Measurements from ENCODE around the gene SEMG2. TPM values are rescaled to one million over a fixed set of nuclear protein-coding genes. Genes with fewer than 3 reads are reported as not detected.

SEMG2 gene
- total and polyA plus RNA-seq, 2 experiments from 2014 or later = not detected

GRCh38 chr20:45257161-45257560, 36.0 kb downstream of the SEMG2 start:
- 87 to 88% methylated on average over 3 of the region's 3 CpGs for WGBS, 2 experiments (ENCODE audit: low coverage in 1 of 2, low lambda C conversion rate in 2 of 2, missing lambda C conversion rate in 2 of 2)
- H3K36me3 ChIP-seq (ENCODE audit: low read depth) = no peaks in the 10 kb centered on the region
- H2AFZ ChIP-seq = no peak overlapping the region
- H3K9me3 ChIP-seq (ENCODE audit: low read depth) = no peaks in the 10 kb centered on the region
- H3K79me2 ChIP-seq (ENCODE audit: insufficient read depth) = no peaks in the 10 kb centered on the region
- H4K20me1 ChIP-seq (ENCODE audit: insufficient read depth) = no peaks in the 10 kb centered on the region
- H3K4me1 ChIP-seq (ENCODE audit: insufficient read depth) = peaks cover 12% of the 10 kb centered on the region
- in situ Hi-C loops (cut with MboI) = no loop called here
- H3F3A ChIP-seq (ENCODE audit: insufficient read depth) = peaks cover 4% of the 10 kb centered on the region
- no peak overlapping the region for H3K4me2 ChIP-seq (ENCODE audit: unreplicated experiment)
- H3K9me2 ChIP-seq (ENCODE audit: insufficient read depth) = no peaks in the 10 kb centered on the region
- no peak for DNase-seq
- H3K27ac ChIP-seq = no peak overlapping the region
- H3K4me3 ChIP-seq = no peak overlapping the region
- H3K9ac ChIP-seq = no peak overlapping the region
- peaks cover 13% of the 10 kb centered on the region for H3K27me3 ChIP-seq (replicated peaks; ENCODE audit: insufficient read depth)
- no peak for TF ChIP-seq EZH2 (IDR thresholded peaks at IDR 0.05; ENCODE audit: insufficient read depth, poor library complexity, severe bottlenecking)
- no peak for TF ChIP-seq EZH2phosphoT487 (IDR thresholded peaks at IDR 0.05; ENCODE audit: insufficient read depth, low read depth)

- Histone ChIP-seq H3F3A (ENCODE audit: insufficient read depth) (peaks cover 4% of the 10 kb centered on the region), H3K27ac (no peak overlapping the region), H3K79me2 (ENCODE audit: insufficient read depth) (no peaks in the 10 kb centered on the region), H3K36me3 (ENCODE audit: low read depth) (no peaks in the 10 kb centered on the region), H2AFZ (no peak overlapping the region), H3K4me2 (ENCODE audit: unreplicated experiment) (no peak overlapping the region), H3K9me3 (ENCODE audit: low read depth) (no peaks in the 10 kb centered on the region), H3K4me3 (no peak overlapping the region), H3K9me2 (ENCODE audit: insufficient read depth) (no peaks in the 10 kb centered on the region), H3K4me1 (ENCODE audit: insufficient read depth) (peaks cover 12% of the 10 kb centered on the region), H3K27me3 (replicated peaks; ENCODE audit: insufficient read depth) (peaks cover 13% of the 10 kb centered on the region), H3K9ac (no peak overlapping the region), H4K20me1 (ENCODE audit: insufficient read depth) (no peaks in the 10 kb centered on the region)
- no peak for TF ChIP-seq EZH2 (IDR thresholded peaks at IDR 0.05; ENCODE audit: insufficient read depth, poor library complexity, severe bottlenecking)
- no peak for TF ChIP-seq EZH2phosphoT487 (IDR thresholded peaks at IDR 0.05; ENCODE audit: insufficient read depth, low read depth)
- in situ Hi-C loops (cut with MboI) = no loop called here
- DNase-seq = no peak
- WGBS, 2 experiments (ENCODE audit: low coverage in 1 of 2, low lambda C conversion rate in 2 of 2, missing lambda C conversion rate in 2 of 2) = 72 to 74% methylated on average over 7 of the region's 7 CpGs
These were observed 36.5 kb downstream of the SEMG2 start for GRCh38 chr20:45257711-45258110.

GRCh38 chr20:45258259-45258658, 37.1 kb downstream of the SEMG2 start:
- Histone ChIP-seq H3K4me1 (ENCODE audit: insufficient read depth) (peaks cover 12% of the 10 kb centered on the region), H3K79me2 (ENCODE audit: insufficient read depth) (no peaks in the 10 kb centered on the region), H3K27me3 (replicated peaks; ENCODE audit: insufficient read depth) (peaks cover 13% of the 10 kb centered on the region), H2AFZ (no peak overlapping the region), H3K9me2 (ENCODE audit: insufficient read depth) (no peaks in the 10 kb centered on the region), H3K27ac (no peak overlapping the region), H3K4me2 (ENCODE audit: unreplicated experiment) (no peak overlapping the region), H3F3A (ENCODE audit: insufficient read depth) (peaks cover 4% of the 10 kb centered on the region), H3K36me3 (ENCODE audit: low read depth) (no peaks in the 10 kb centered on the region), H3K9ac (no peak overlapping the region), H3K4me3 (no peak overlapping the region), H4K20me1 (ENCODE audit: insufficient read depth) (no peaks in the 10 kb centered on the region), H3K9me3 (ENCODE audit: low read depth) (no peaks in the 10 kb centered on the region)
- no peak for TF ChIP-seq EZH2 (IDR thresholded peaks at IDR 0.05; ENCODE audit: insufficient read depth, poor library complexity, severe bottlenecking)
- TF ChIP-seq EZH2phosphoT487 (IDR thresholded peaks at IDR 0.05; ENCODE audit: insufficient read depth, low read depth) = no peak
- no peak for DNase-seq
- WGBS, 2 experiments (ENCODE audit: low coverage in 1 of 2, low lambda C conversion rate in 2 of 2, missing lambda C conversion rate in 2 of 2) = 57 to 62% methylated on average over 3 of the region's 3 CpGs
- in situ Hi-C loops (cut with MboI) = no loop called here

- Histone ChIP-seq H3K79me2 (ENCODE audit: insufficient read depth) (no peaks in the 10 kb centered on the region), H3K9me3 (ENCODE audit: low read depth) (no peaks in the 10 kb centered on the region), H3K4me3 (no peak overlapping the region), H3K9me2 (ENCODE audit: insufficient read depth) (no peaks in the 10 kb centered on the region), H3K36me3 (ENCODE audit: low read depth) (no peaks in the 10 kb centered on the region), H3K27me3 (replicated peaks; ENCODE audit: insufficient read depth) (peaks cover 16% of the 10 kb centered on the region; the same call in 1 of the 2 replicates), H3K4me2 (ENCODE audit: unreplicated experiment) (no peak overlapping the region), H4K20me1 (ENCODE audit: insufficient read depth) (no peaks in the 10 kb centered on the region), H3K9ac (no peak overlapping the region), H2AFZ (no peak overlapping the region), H3K27ac (no peak overlapping the region), H3F3A (ENCODE audit: insufficient read depth) (peaks cover 4% of the 10 kb centered on the region), H3K4me1 (ENCODE audit: insufficient read depth) (peaks cover 12% of the 10 kb centered on the region)
- in situ Hi-C loops (cut with MboI) = no loop called here
- DNase-seq = no peak
- WGBS, 2 experiments (ENCODE audit: low coverage in 1 of 2, low lambda C conversion rate in 2 of 2, missing lambda C conversion rate in 2 of 2) = 33 to 44% methylated on average over 2 of the region's 2 CpGs
- no peak for TF ChIP-seq EZH2phosphoT487 (IDR thresholded peaks at IDR 0.05; ENCODE audit: insufficient read depth, low read depth)
- TF ChIP-seq EZH2 (IDR thresholded peaks at IDR 0.05; ENCODE audit: insufficient read depth, poor library complexity, severe bottlenecking) = no peak
These were observed 37.5 kb downstream of the SEMG2 start for GRCh38 chr20:45258664-45259063.
